ENCODE measurements around the gene SNAPIN. TPM values are rescaled to one million over a fixed set of nuclear protein-coding genes. Genes with fewer than 3 reads are reported as not detected.

Gene SNAPIN
- polyA plus RNA-seq, 3 donors, result 30.7 to 141 (median 135) TPM

- H3K27me3 ChIP-seq (ENCODE audit: control insufficient read depth in 2 of 2, insufficient read depth in 2 of 2, low read length in 2 of 2), result no peaks in the 10 kb centered on the region
- intact Hi-C loops (cut with micrococcal nuclease), result loop anchor here in 1 of 2 donors (5.0 kb wide), 1 partner anchor 105 kb away; no protein-coding TSS in a partner anchor
- peaks cover 0 to 6% of the 10 kb centered on the region in 2 donors for H3K36me3 Mint-ChIP-seq
- peaks cover 19 to 23% of the 10 kb centered on the region in 2 donors for H3K4me1 ChIP-seq (ENCODE audit: control insufficient read depth in 1 of 2, insufficient read depth in 2 of 2, low read length in 2 of 2)
- H3K4me2 ChIP-seq (replicated peaks; ENCODE audit: extremely low read depth, low read length, poor library complexity, severe bottlenecking), result no peak overlapping the region
- H3K27me3 Mint-ChIP-seq (ENCODE audit: low read depth in 3 of 3), result peaks cover 0 to 2% (median 0%) of the 10 kb centered on the region in 3 donors
- H3K4me3 Mint-ChIP-seq, result no peak overlapping the region
- H2AFZ ChIP-seq (ENCODE audit: insufficient read depth, low read depth, low read length, poor library complexity, severe bottlenecking), result peak overlapping the region; percentile 62
- H3K36me3 ChIP-seq (replicated peaks in 1 of 2; ENCODE audit: control insufficient read depth in 1 of 2, insufficient read depth in 2 of 2, low read length in 2 of 2), result no peaks in the 10 kb centered on the region
- no peak overlapping the region for H3K4me3 ChIP-seq (replicated peaks in 1 of 3; ENCODE audit: low read depth in 2 of 3, low read length in 3 of 3)
- peaks cover 0 to 9% (median 4%) of the 10 kb centered on the region in 7 donors for H3K9me3 Mint-ChIP-seq
- WGBS (ENCODE audit: insufficient coverage), result no CpG with 5 or more reads among the region's 6 CpGs
- DNase-seq, result peak; percentile 62 to 73 (median 70)
- H3K79me2 ChIP-seq (ENCODE audit: insufficient read depth, low read length), result no peaks in the 10 kb centered on the region
- H3K27ac Mint-ChIP-seq, result peak overlapping the region in 2 of 7 donors; percentile 30 to 42
- peaks cover 0 to 4% of the 10 kb centered on the region in 2 donors for H3K9me3 ChIP-seq (replicated peaks in 1 of 2; ENCODE audit: control insufficient read depth in 1 of 2, insufficient read depth in 1 of 2, low read length in 2 of 2)
- TF ChIP-seq CTCF (IDR thresholded peaks at IDR 0.05), result no peak
- H4K20me1 ChIP-seq (ENCODE audit: insufficient read depth, low read length), result no peaks in the 10 kb centered on the region
- no peak overlapping the region for H3K27ac ChIP-seq (ENCODE audit: low read depth in 1 of 2, low read length in 2 of 2)
- peaks cover 16% of the 10 kb centered on the region for H3K4me1 Mint-ChIP-seq
- no peak overlapping the region for H3K9ac ChIP-seq (ENCODE audit: insufficient read depth, low read length, poor library complexity, severe bottlenecking)
These were observed 40.8 kb upstream of the SNAPIN start for GRCh38 chr1:153617663-153618062.

GRCh38 chr1:153619171-153619570 lies 39.3 kb upstream of the SNAPIN start:
- H3K4me1 ChIP-seq (ENCODE audit: control insufficient read depth in 1 of 2, insufficient read depth in 2 of 2, low read length in 2 of 2), result peaks cover 34 to 39% of the 10 kb centered on the region in 2 donors
- no peak overlapping the region for H3K4me3 Mint-ChIP-seq
- no peak for DNase-seq
- peaks cover 0 to 2% (median 0%) of the 10 kb centered on the region in 3 donors for H3K27me3 Mint-ChIP-seq (ENCODE audit: low read depth in 3 of 3)
- H3K27me3 ChIP-seq (ENCODE audit: control insufficient read depth in 2 of 2, insufficient read depth in 2 of 2, low read length in 2 of 2), result no peaks in the 10 kb centered on the region
- H4K20me1 ChIP-seq (ENCODE audit: insufficient read depth, low read length), result no peaks in the 10 kb centered on the region
- H3K9me3 ChIP-seq (replicated peaks in 1 of 2; ENCODE audit: control insufficient read depth in 1 of 2, insufficient read depth in 1 of 2, low read length in 2 of 2), result peaks cover 0 to 4% of the 10 kb centered on the region in 2 donors
- H3K36me3 ChIP-seq (replicated peaks in 1 of 2; ENCODE audit: control insufficient read depth in 1 of 2, insufficient read depth in 2 of 2, low read length in 2 of 2), result no peaks in the 10 kb centered on the region
- H3K79me2 ChIP-seq (ENCODE audit: insufficient read depth, low read length), result no peaks in the 10 kb centered on the region
- peaks cover 31% of the 10 kb centered on the region for H3K4me1 Mint-ChIP-seq
- H3K4me3 ChIP-seq (replicated peaks in 1 of 3; ENCODE audit: low read depth in 2 of 3, low read length in 3 of 3), result no peak overlapping the region
- WGBS (ENCODE audit: insufficient coverage), result 91% methylated on average over 6 of the region's 6 CpGs
- H3K27ac Mint-ChIP-seq, result no peak overlapping the region
- intact Hi-C loops (cut with micrococcal nuclease), result loop anchor here in 1 of 2 donors (5.0 kb wide), 1 partner anchor 107 kb away; no protein-coding TSS in a partner anchor
- H3K9me3 Mint-ChIP-seq, result peaks cover 0 to 9% (median 4%) of the 10 kb centered on the region in 7 donors
- no peak overlapping the region for H3K27ac ChIP-seq (ENCODE audit: low read depth in 1 of 2, low read length in 2 of 2)
- TF ChIP-seq CTCF (IDR thresholded peaks at IDR 0.05), result no peak
- H3K36me3 Mint-ChIP-seq, result peaks cover 0 to 6% of the 10 kb centered on the region in 2 donors
- no peak overlapping the region for H3K9ac ChIP-seq (ENCODE audit: insufficient read depth, low read length, poor library complexity, severe bottlenecking)
- no peak overlapping the region for H3K4me2 ChIP-seq (replicated peaks; ENCODE audit: extremely low read depth, low read length, poor library complexity, severe bottlenecking)
- no peak overlapping the region for H2AFZ ChIP-seq (ENCODE audit: insufficient read depth, low read depth, low read length, poor library complexity, severe bottlenecking)
